ENCODE data around the gene ANP32B.
"Not testable (repeated sequence)": the region's sequence is repeated elsewhere in the genome, so short reads cannot be mapped to it uniquely, and the experiment has no call there.

The ANP32B gene

DNA sequence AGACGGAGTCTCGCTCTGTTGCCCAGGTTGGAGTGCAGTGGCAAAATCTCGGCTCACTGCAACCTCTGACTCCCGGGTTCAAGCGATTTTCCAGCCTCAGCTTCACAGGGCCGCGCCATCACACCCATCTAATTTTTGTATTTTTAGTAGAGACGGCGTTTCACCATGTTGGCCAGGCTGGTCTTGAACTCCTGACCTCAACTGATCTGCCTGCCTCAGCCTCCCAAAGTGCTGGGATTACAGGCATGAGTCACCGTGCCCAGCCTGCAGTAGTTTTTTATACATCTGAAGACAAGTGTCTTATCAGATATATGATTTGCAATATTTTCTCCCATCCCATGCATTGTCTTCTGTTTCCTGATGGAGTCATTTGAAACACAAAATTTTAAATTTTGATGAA, 6.5 kb upstream of the ANP32B start:
- not testable (repeated sequence) for H3K14ac ChIP-seq (ENCODE audit: low read length in 2 of 2); H3K79me1 ChIP-seq (replicated peaks; ENCODE audit: low read length, poor library complexity, severe bottlenecking); H3K4ac ChIP-seq (ENCODE audit: low read depth in 1 of 2, low read length in 2 of 2); H2BK120ac ChIP-seq (ENCODE audit: low read depth, low read length); H3K4me3 ChIP-seq (ENCODE audit: insufficient read depth in 1 of 2, low read depth in 1 of 2, low read length in 2 of 2); H3K23ac ChIP-seq (ENCODE audit: low read length in 2 of 2); H3K27ac ChIP-seq (ENCODE audit: low read length, poor library complexity, severe bottlenecking); H3K4me2 ChIP-seq (ENCODE audit: low read length, poor library complexity, severe bottlenecking); H4K91ac ChIP-seq (ENCODE audit: low read length); H3K36me3 ChIP-seq (ENCODE audit: control insufficient read depth in 1 of 2, insufficient read depth in 2 of 2, low read depth in 1 of 2, low read length in 2 of 2); H2BK15ac ChIP-seq (ENCODE audit: low read depth, poor library complexity, severe bottlenecking); H3K9me3 ChIP-seq (ENCODE audit: control insufficient read depth, low read length); H2AFZ ChIP-seq (ENCODE audit: low read depth, low read length); H3K4me1 ChIP-seq (ENCODE audit: control insufficient read depth, insufficient read depth, low read depth, low read length); H4K8ac ChIP-seq (ENCODE audit: low read length); H3K9ac ChIP-seq (ENCODE audit: low read length); H3K18ac ChIP-seq (ENCODE audit: low read depth in 1 of 2, low read length in 2 of 2); H2BK12ac ChIP-seq (ENCODE audit: low read length in 2 of 2); H2BK5ac ChIP-seq (ENCODE audit: low read depth, low read length, poor library complexity, severe bottlenecking); DNase-seq; H2AK5ac ChIP-seq (ENCODE audit: low read length, severe bottlenecking)
- peaks cover 0 to 13% of the 10 kb centered on the region in 2 experiments for H3K27me3 ChIP-seq (ENCODE audit: control insufficient read depth in 1 of 2, insufficient read depth in 1 of 2, low read length in 2 of 2)
- WGBS = 94% methylated on average over 9 of the region's 10 CpGs

GRCh38 chr9:97978371-97979130, 4.6 kb upstream of the ANP32B start:
- Histone ChIP-seq H3K4me3 (ENCODE audit: insufficient read depth in 1 of 2, low read depth in 1 of 2, low read length in 2 of 2) (no peak overlapping the region), H4K8ac (ENCODE audit: low read length) (no peak overlapping the region), H3K18ac (ENCODE audit: low read depth in 1 of 2, low read length in 2 of 2) (no peak overlapping the region), H2BK15ac (ENCODE audit: low read depth, poor library complexity, severe bottlenecking) (no peak overlapping the region), H3K4me1 (ENCODE audit: control insufficient read depth, insufficient read depth, low read depth, low read length) (peaks cover 7% of the 10 kb centered on the region), H3K9me3 (ENCODE audit: control insufficient read depth, low read length) (no peaks in the 10 kb centered on the region), H2BK5ac (ENCODE audit: low read depth, low read length, poor library complexity, severe bottlenecking) (no peak overlapping the region), H3K36me3 (ENCODE audit: control insufficient read depth in 1 of 2, insufficient read depth in 2 of 2, low read depth in 1 of 2, low read length in 2 of 2) (no peaks in the 10 kb centered on the region), H3K27ac (ENCODE audit: low read length, poor library complexity, severe bottlenecking) (no peak overlapping the region), H4K91ac (ENCODE audit: low read length) (no peak overlapping the region), H3K27me3 (ENCODE audit: control insufficient read depth in 1 of 2, insufficient read depth in 1 of 2, low read length in 2 of 2) (peaks cover 0 to 7% of the 10 kb centered on the region in 2 experiments), H3K4me2 (ENCODE audit: low read length, poor library complexity, severe bottlenecking) (no peak overlapping the region), H3K23ac (ENCODE audit: low read length in 2 of 2) (no peak overlapping the region), H3K4ac (ENCODE audit: low read depth in 1 of 2, low read length in 2 of 2) (no peak overlapping the region), H3K14ac (ENCODE audit: low read length in 2 of 2) (no peak overlapping the region), H2AFZ (ENCODE audit: low read depth, low read length) (no peak overlapping the region), H2BK12ac (ENCODE audit: low read length in 2 of 2) (no peak overlapping the region), H2AK5ac (ENCODE audit: low read length, severe bottlenecking) (no peak overlapping the region), H3K79me1 (replicated peaks; ENCODE audit: low read length, poor library complexity, severe bottlenecking) (peaks cover 3% of the 10 kb centered on the region), H2BK120ac (ENCODE audit: low read depth, low read length) (no peak overlapping the region), H3K9ac (ENCODE audit: low read length) (no peak overlapping the region)
- no peak for DNase-seq
- 93% methylated on average over 3 of the region's 3 CpGs for WGBS

DNA sequence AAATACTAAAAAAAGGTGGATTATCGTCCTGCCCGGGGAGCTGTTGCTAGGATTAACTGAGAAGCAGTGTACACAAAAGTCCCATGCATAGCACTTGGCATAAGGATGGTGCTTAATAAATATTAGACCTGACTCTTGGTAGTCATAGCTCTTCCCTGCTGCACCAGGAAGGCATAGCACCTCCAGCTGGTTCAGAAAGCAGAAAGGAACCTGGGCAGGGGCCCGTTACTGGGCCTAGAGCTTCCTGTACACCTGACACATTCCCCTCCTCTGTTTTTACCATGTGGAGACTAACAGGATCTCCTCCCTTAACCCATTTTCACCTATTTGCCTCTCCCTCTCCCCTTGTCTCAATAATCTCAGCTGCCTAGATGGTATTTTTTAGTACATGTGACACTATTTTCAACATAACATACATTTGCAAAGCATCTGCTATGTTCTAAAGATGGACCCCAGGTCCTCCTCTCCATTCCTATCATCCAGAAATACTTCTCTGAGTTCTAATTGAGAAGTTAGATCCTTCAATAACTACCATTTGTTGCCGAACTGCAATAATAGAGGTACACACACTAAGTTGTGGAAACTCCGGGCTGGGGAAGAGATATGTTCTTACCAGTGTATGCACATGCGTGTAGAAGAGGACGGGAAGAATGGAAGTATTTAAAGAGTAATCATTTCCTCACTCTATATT, 3.2 kb upstream of the ANP32B start:
- H2BK120ac ChIP-seq (ENCODE audit: low read depth, low read length) = no peak overlapping the region
- no peak for DNase-seq
- no peak overlapping the region for H3K4me2 ChIP-seq (ENCODE audit: low read length, poor library complexity, severe bottlenecking)
- no peak overlapping the region for H3K18ac ChIP-seq (ENCODE audit: low read depth in 1 of 2, low read length in 2 of 2)
- H2BK5ac ChIP-seq (ENCODE audit: low read depth, low read length, poor library complexity, severe bottlenecking) = no peak overlapping the region
- no peak overlapping the region for H2BK12ac ChIP-seq (ENCODE audit: low read length in 2 of 2)
- H4K91ac ChIP-seq (ENCODE audit: low read length) = no peak overlapping the region
- H4K8ac ChIP-seq (ENCODE audit: low read length) = no peak overlapping the region
- peaks cover 3% of the 10 kb centered on the region for H3K79me1 ChIP-seq (replicated peaks; ENCODE audit: low read length, poor library complexity, severe bottlenecking)
- no peaks in the 10 kb centered on the region for H3K36me3 ChIP-seq (ENCODE audit: control insufficient read depth in 1 of 2, insufficient read depth in 2 of 2, low read depth in 1 of 2, low read length in 2 of 2)
- no peak overlapping the region for H3K23ac ChIP-seq (ENCODE audit: low read length in 2 of 2)
- no peaks in the 10 kb centered on the region for H3K9me3 ChIP-seq (ENCODE audit: control insufficient read depth, low read length)
- H2BK15ac ChIP-seq (ENCODE audit: low read depth, poor library complexity, severe bottlenecking) = no peak overlapping the region
- no peak overlapping the region for H3K4ac ChIP-seq (ENCODE audit: low read depth in 1 of 2, low read length in 2 of 2)
- H2AK5ac ChIP-seq (ENCODE audit: low read length, severe bottlenecking) = no peak overlapping the region
- no peak overlapping the region for H2AFZ ChIP-seq (ENCODE audit: low read depth, low read length)
- peak overlapping the region; percentile 96 for H3K9ac ChIP-seq (ENCODE audit: low read length)
- peak overlapping the region in 1 of 2 experiments; percentile 4 for H3K4me3 ChIP-seq (ENCODE audit: insufficient read depth in 1 of 2, low read depth in 1 of 2, low read length in 2 of 2)
- H3K14ac ChIP-seq (ENCODE audit: low read length in 2 of 2) = no peak overlapping the region
- H3K4me1 ChIP-seq (ENCODE audit: control insufficient read depth, insufficient read depth, low read depth, low read length) = peaks cover 10% of the 10 kb centered on the region
- H3K27me3 ChIP-seq (ENCODE audit: control insufficient read depth in 1 of 2, insufficient read depth in 1 of 2, low read length in 2 of 2) = peaks cover 0 to 7% of the 10 kb centered on the region in 2 experiments
- H3K27ac ChIP-seq (ENCODE audit: low read length, poor library complexity, severe bottlenecking) = no peak overlapping the region
- WGBS = 87% methylated on average over 4 of the region's 7 CpGs

- WGBS = 99% methylated on average over 3 of the region's 4 CpGs
- H3K27me3 ChIP-seq (ENCODE audit: control insufficient read depth in 1 of 2, insufficient read depth in 1 of 2, low read length in 2 of 2) = peaks cover 0 to 7% of the 10 kb centered on the region in 2 experiments
- H2AFZ ChIP-seq (ENCODE audit: low read depth, low read length) = no peak overlapping the region
- no peak overlapping the region for H3K23ac ChIP-seq (ENCODE audit: low read length in 2 of 2)
- no peak for DNase-seq
- H2BK120ac ChIP-seq (ENCODE audit: low read depth, low read length) = no peak overlapping the region
- no peaks in the 10 kb centered on the region for H3K9me3 ChIP-seq (ENCODE audit: control insufficient read depth, low read length)
- H2BK15ac ChIP-seq (ENCODE audit: low read depth, poor library complexity, severe bottlenecking) = no peak overlapping the region
- peaks cover 3% of the 10 kb centered on the region for H3K79me1 ChIP-seq (replicated peaks; ENCODE audit: low read length, poor library complexity, severe bottlenecking)
- H3K4me1 ChIP-seq (ENCODE audit: control insufficient read depth, insufficient read depth, low read depth, low read length) = peaks cover 13% of the 10 kb centered on the region
- H2AK5ac ChIP-seq (ENCODE audit: low read length, severe bottlenecking) = no peak overlapping the region
- no peak overlapping the region for H3K4ac ChIP-seq (ENCODE audit: low read depth in 1 of 2, low read length in 2 of 2)
- no peak overlapping the region for H2BK12ac ChIP-seq (ENCODE audit: low read length in 2 of 2)
- no peak overlapping the region for H3K18ac ChIP-seq (ENCODE audit: low read depth in 1 of 2, low read length in 2 of 2)
- H4K91ac ChIP-seq (ENCODE audit: low read length) = no peak overlapping the region
- H3K9ac ChIP-seq (ENCODE audit: low read length) = peak overlapping the region; percentile 96
- peak overlapping the region in 1 of 2 experiments; percentile 4 for H3K4me3 ChIP-seq (ENCODE audit: insufficient read depth in 1 of 2, low read depth in 1 of 2, low read length in 2 of 2)
- H2BK5ac ChIP-seq (ENCODE audit: low read depth, low read length, poor library complexity, severe bottlenecking) = no peak overlapping the region
- H3K27ac ChIP-seq (ENCODE audit: low read length, poor library complexity, severe bottlenecking) = no peak overlapping the region
- no peak overlapping the region for H3K4me2 ChIP-seq (ENCODE audit: low read length, poor library complexity, severe bottlenecking)
- no peak overlapping the region for H3K14ac ChIP-seq (ENCODE audit: low read length in 2 of 2)
- H3K36me3 ChIP-seq (ENCODE audit: control insufficient read depth in 1 of 2, insufficient read depth in 2 of 2, low read depth in 1 of 2, low read length in 2 of 2) = no peaks in the 10 kb centered on the region
- H4K8ac ChIP-seq (ENCODE audit: low read length) = no peak overlapping the region
These were observed 2.7 kb upstream of the ANP32B start for GRCh38 chr9:97980479-97980803.

All from mesenchymal stem cell (in vitro differentiated cells and primary cell).